Measurements from ENCODE around the gene DGKH.

Gene DGKH

GRCh38 chr13:42116225-42116624 lies 67.8 kb downstream of the DGKH start:
- H3K27ac ChIP-seq = no peak overlapping the region
- in situ Hi-C loops (cut with HindIII; ENCODE audit: low pct_ligation_motif_present, low sequenced_read_pairs) = no loop called here
- no peaks in the 10 kb centered on the region for H3K27me3 ChIP-seq (replicated peaks)
- no peak overlapping the region for H3K4me3 ChIP-seq (ENCODE audit: low read depth, low read length)
- H3K36me3 ChIP-seq (replicated peaks) = no peaks in the 10 kb centered on the region
- no peak for DNase-seq
- no peak for TF ChIP-seq CTCF (IDR thresholded peaks at IDR 0.05; ENCODE audit: low read depth, low read length, missing control alignments)

GRCh38 chr13:42119041-42119440 lies 70.6 kb downstream of the DGKH start:
- no peak for TF ChIP-seq CTCF (IDR thresholded peaks at IDR 0.05; ENCODE audit: low read depth, low read length, missing control alignments)
- Histone ChIP-seq H3K36me3 (replicated peaks) (no peaks in the 10 kb centered on the region), H3K27me3 (replicated peaks) (no peaks in the 10 kb centered on the region), H3K4me3 (ENCODE audit: low read depth, low read length) (no peak overlapping the region), H3K27ac (no peak overlapping the region)
- no peak for DNase-seq
- in situ Hi-C loops (cut with HindIII; ENCODE audit: low pct_ligation_motif_present, low sequenced_read_pairs) = no loop called here

- no peak for TF ChIP-seq CTCF (IDR thresholded peaks at IDR 0.05; ENCODE audit: low read depth, low read length, missing control alignments)
- in situ Hi-C loops (cut with HindIII; ENCODE audit: low pct_ligation_motif_present, low sequenced_read_pairs) = no loop called here
- Histone ChIP-seq H3K27ac (no peak overlapping the region), H3K27me3 (replicated peaks) (no peaks in the 10 kb centered on the region), H3K36me3 (replicated peaks) (no peaks in the 10 kb centered on the region), H3K4me3 (ENCODE audit: low read depth, low read length) (no peak overlapping the region)
- no peak for DNase-seq
These were observed 71.4 kb downstream of the DGKH start for GRCh38 chr13:42119875-42120274.

GRCh38 chr13:42123600-42123999 lies 75.2 kb downstream of the DGKH start:
- Histone ChIP-seq H3K4me3 (ENCODE audit: low read depth, low read length) (no peak overlapping the region), H3K36me3 (replicated peaks) (peaks cover 6% of the 10 kb centered on the region), H3K27ac (no peak overlapping the region), H3K27me3 (replicated peaks) (no peaks in the 10 kb centered on the region)
- no peak for DNase-seq
- in situ Hi-C loops (cut with HindIII; ENCODE audit: low pct_ligation_motif_present, low sequenced_read_pairs) = no loop called here
- no peak for TF ChIP-seq CTCF (IDR thresholded peaks at IDR 0.05; ENCODE audit: low read depth, low read length, missing control alignments)

GRCh38 chr13:42125046-42125445 lies 76.6 kb downstream of the DGKH start:
- Histone ChIP-seq H3K27me3 (replicated peaks) (no peaks in the 10 kb centered on the region), H3K4me3 (ENCODE audit: low read depth, low read length) (no peak overlapping the region), H3K36me3 (replicated peaks) (peaks cover 20% of the 10 kb centered on the region), H3K27ac (no peak overlapping the region)
- in situ Hi-C loops (cut with HindIII; ENCODE audit: low pct_ligation_motif_present, low sequenced_read_pairs) = no loop called here
- TF ChIP-seq CTCF (IDR thresholded peaks at IDR 0.05; ENCODE audit: low read depth, low read length, missing control alignments) = no peak
- no peak for DNase-seq

- Histone ChIP-seq H3K27me3 (replicated peaks) (no peaks in the 10 kb centered on the region), H3K27ac (no peak overlapping the region), H3K4me3 (ENCODE audit: low read depth, low read length) (no peak overlapping the region), H3K36me3 (replicated peaks) (peaks cover 24% of the 10 kb centered on the region)
- in situ Hi-C loops (cut with HindIII; ENCODE audit: low pct_ligation_motif_present, low sequenced_read_pairs) = no loop called here
- no peak for TF ChIP-seq CTCF (IDR thresholded peaks at IDR 0.05; ENCODE audit: low read depth, low read length, missing control alignments)
- no peak for DNase-seq
These were observed 78.6 kb downstream of the DGKH start for GRCh38 chr13:42127047-42127446.

Measured in brain microvascular endothelial cell (primary cell).